ENCODE measurements around the gene BCAP31. TPM values are rescaled to one million over a fixed set of nuclear protein-coding genes. Genes with fewer than 3 reads are reported as not detected.
"Not testable (repeated sequence)": the region's sequence is repeated elsewhere in the genome, so short reads cannot be mapped to it uniquely, and the experiment has no call there.

Gene BCAP31
- total RNA-seq, 2 donors from 2014 or later = 156 to 159 TPM

DNA sequence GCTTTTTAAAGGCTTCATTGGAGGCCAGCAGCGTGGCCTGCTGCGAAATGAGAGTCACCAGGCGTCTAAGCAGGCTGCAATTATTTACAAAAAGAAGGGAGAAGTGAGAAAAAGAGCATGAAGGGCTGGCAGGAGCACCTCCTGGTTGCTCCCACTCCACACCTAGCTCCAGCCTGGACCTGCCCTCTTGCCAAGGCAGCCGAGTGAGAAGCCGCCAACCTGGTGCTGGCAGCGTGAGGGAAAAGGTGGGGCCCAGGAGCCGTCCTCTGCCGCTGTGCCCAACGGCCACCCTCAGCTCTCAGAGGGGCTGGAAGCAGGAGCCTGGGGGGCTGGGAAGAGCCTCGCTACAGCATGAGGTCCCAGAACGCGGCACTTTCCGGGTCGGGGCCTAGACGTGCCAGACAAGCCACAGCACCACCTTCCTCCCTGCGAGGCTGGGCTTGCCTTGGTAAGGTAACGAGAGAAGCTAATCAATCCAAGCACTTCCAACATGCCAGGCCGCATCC, 20.1 kb downstream of the BCAP31 start:
- Mint-ChIP-seq H3K4me1 (ENCODE audit: low read depth in 2 of 2) (peaks cover 0 to 4% of the 10 kb centered on the region in 2 donors), H3K36me3 (no peaks in the 10 kb centered on the region), H3K27me3 (no peaks in the 10 kb centered on the region), H3K27ac (no peak overlapping the region), H3K9me3 (no peaks in the 10 kb centered on the region), H3K4me3 (no peak overlapping the region)
- DNase-seq (ENCODE audit: low spot score) (no peak), ATAC-seq (no peak)

DNA sequence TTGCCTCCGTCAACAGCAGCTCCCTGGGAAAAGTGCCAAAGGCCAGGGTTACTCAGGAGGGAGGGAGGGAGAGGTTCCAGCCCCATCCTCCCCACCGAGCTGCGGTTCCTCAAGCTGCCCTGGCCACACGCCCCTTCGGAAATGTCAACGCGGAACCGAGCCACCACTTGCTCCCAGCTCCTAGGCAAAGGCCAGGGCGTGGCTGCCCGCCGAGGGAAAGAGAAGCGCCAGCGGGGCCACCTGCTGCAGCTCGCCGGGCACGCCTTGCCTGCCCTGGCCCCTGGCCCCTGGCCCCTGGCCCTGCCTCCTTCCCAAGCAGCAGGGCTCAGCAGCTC, 21.2 kb downstream of the BCAP31 start:
- Mint-ChIP-seq H3K36me3 (no peaks in the 10 kb centered on the region), H3K9me3 (no peaks in the 10 kb centered on the region), H3K4me3 (no peak overlapping the region)

DNA sequence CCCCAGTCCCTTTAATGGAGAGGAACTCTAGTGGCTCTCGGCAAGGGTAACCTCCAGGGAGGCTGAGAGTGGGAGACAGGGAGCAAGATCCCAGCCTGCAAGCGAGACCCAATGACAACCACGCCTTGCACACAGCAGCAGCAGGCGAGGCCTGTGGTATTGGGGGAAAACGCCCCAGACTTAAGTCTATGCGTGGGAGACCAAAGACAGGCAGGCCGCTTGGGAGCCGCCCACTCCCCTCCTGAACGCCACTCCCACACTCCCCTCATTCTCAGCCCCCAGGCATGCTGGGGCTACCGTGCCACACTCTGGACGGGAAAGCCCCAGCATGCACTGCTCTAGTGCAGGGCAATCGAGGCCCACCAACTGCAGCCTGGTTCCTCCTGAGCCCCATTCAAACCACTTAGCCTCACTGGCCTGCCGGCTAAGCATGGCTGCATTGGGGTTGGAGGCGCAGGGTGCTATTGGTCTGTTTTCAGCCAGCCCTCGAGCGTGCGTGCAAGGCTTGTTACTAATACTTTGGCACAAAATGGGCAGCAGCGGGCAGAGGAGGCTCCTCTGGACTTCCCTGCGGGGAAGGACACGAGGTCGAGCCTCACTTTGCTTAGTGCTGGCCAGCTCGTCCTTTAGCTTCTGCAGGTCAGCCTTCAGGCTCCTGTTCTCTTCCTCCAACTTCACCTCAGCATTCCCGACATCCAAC, 21.7 kb downstream of the BCAP31 start:
- Mint-ChIP-seq H3K4me1 (ENCODE audit: low read depth in 2 of 2) (peaks cover 0 to 4% of the 10 kb centered on the region in 2 donors), H3K27ac (no peak overlapping the region), H3K9me3 (no peaks in the 10 kb centered on the region), H3K27me3 (no peaks in the 10 kb centered on the region), H3K4me3 (no peak overlapping the region), H3K36me3 (no peaks in the 10 kb centered on the region)
- ATAC-seq (no peak), DNase-seq (ENCODE audit: low spot score) (no peak)

More for the DNA sequence above, 21.2 kb downstream of the BCAP31 start:
- Mint-ChIP-seq H3K4me1 (ENCODE audit: low read depth in 2 of 2) (peaks cover 0 to 4% of the 10 kb centered on the region in 2 donors), H3K27ac (no peak overlapping the region), H3K27me3 (no peaks in the 10 kb centered on the region)
- ATAC-seq = no peak
- no peak for DNase-seq (ENCODE audit: low spot score)

DNA sequence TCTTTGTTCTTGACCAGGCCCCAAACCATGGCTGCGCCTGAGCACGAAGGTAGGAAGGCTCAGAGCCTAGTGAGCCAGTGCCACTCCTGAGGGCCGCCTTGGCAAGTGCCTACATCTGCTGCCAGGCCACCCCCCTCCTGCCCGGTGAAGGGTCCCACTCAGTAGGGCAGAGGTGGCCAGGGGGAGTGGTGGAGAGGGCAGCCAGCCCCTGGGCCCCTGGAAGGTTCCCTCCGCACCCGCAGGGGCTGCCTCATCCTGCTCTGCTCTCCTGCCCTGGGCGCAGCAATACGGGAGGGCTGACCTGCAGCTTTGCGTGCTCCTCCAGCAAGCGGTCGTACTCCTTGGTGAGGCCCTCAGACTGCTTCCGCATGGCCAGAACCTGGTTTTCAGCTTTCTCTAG, 22.5 kb downstream of the BCAP31 start:
- Mint-ChIP-seq H3K36me3 (no peaks in the 10 kb centered on the region), H3K27ac (no peak overlapping the region), H3K4me3 (no peak overlapping the region), H3K9me3 (no peaks in the 10 kb centered on the region), H3K4me1 (ENCODE audit: low read depth in 2 of 2) (peaks cover 0 to 3% of the 10 kb centered on the region in 2 donors), H3K27me3 (no peaks in the 10 kb centered on the region)
- no peak for ATAC-seq
- no peak for DNase-seq (ENCODE audit: low spot score)

DNA sequence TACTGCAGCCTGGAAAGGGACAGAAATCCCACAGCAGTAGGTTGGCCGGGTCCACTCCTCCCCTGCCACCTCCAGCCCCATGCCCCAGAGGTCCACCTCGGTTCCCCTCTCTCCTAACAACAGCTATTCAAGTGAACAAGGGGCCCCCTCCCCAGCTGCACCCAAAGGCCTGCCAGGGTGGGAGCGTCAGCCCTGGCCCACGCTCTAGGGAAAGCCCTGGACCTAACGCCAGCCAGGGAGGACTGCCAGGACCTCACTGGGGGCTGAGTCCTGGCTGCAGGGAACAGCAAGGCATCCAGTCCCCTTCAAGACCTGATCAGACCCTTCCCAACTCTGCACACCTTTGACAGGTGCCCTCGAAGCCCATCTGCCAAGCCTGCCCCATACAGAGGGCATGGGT, 23.2 kb downstream of the BCAP31 start:
- Mint-ChIP-seq H3K27ac (no peak overlapping the region), H3K27me3 (no peaks in the 10 kb centered on the region), H3K4me3 (no peak overlapping the region), H3K9me3 (no peaks in the 10 kb centered on the region), H3K36me3 (no peaks in the 10 kb centered on the region), H3K4me1 (ENCODE audit: low read depth in 2 of 2) (no peaks in the 10 kb centered on the region)
- ATAC-seq (no peak), DNase-seq (ENCODE audit: low spot score) (no peak)

DNA sequence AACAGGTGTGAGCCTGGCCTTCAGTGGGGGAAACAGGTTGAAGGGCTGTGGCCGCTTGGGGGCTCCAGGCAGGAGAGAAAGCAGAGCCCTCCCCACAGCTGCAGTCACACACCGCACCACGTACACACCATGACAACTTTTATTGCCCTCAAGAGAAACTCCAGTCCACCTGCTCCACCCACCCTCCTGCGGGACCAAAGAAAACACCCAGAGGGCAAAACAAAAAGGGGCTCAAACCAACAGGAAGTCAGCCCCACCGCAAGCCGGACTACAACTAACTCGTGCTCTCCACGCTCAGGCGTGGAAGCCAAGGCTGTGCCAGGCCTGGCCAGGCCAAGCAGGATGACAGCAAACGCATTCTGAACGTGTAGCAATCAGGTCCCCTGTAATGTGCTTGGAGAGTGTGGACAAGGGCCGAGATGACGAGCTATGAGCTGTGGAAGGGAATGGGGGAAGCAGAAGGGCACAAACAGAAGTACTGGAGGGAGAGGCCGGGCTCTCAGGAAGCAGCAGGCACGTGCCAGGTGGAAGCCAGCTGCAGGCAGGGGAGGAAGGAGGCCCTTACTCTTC, 23.7 kb downstream of the BCAP31 start:
- H3K27ac Mint-ChIP-seq = no peak overlapping the region
- H3K4me1 Mint-ChIP-seq (ENCODE audit: low read depth in 2 of 2) = no peaks in the 10 kb centered on the region
- no peaks in the 10 kb centered on the region for H3K9me3 Mint-ChIP-seq
- H3K27me3 Mint-ChIP-seq = no peaks in the 10 kb centered on the region
- no peak overlapping the region for H3K4me3 Mint-ChIP-seq
- no peak for DNase-seq (ENCODE audit: low spot score)
- no peaks in the 10 kb centered on the region for H3K36me3 Mint-ChIP-seq
- ATAC-seq = no peak

DNA sequence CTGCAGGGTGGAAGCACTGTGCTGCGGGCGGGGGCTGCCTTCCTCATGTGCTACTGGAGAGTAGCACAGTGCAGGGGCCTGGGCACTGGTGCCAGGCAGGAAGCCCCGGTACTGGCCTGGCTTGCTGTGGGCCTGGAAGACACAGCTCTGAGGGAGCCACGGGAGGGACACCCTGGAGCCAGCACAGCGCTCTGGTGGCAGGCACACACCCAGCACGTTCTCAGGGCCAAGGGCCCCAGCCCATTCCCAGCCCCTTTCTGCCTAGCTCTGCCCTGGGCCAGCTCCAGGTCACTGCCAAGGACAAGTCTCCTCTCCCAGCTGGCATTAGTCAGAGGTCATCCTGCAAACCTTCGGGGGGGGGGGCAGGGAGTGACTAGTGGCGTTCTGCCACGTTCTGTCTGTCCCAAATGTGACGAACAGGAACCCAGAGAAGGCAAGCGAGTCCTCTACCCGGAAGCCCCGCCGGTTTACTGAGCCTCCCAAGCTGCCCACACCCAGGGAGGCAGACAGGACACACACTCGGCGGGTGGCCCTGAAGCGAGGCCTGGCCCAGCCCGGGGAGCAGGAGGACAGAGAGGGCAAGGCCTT, 24.3 kb downstream of the BCAP31 start:
- H3K36me3 Mint-ChIP-seq; H3K9me3 Mint-ChIP-seq; H3K27ac Mint-ChIP-seq; DNase-seq (ENCODE audit: low spot score); H3K27me3 Mint-ChIP-seq; H3K4me3 Mint-ChIP-seq; H3K4me1 Mint-ChIP-seq (ENCODE audit: low read depth in 2 of 2); ATAC-seq: not testable (repeated sequence)

DNA sequence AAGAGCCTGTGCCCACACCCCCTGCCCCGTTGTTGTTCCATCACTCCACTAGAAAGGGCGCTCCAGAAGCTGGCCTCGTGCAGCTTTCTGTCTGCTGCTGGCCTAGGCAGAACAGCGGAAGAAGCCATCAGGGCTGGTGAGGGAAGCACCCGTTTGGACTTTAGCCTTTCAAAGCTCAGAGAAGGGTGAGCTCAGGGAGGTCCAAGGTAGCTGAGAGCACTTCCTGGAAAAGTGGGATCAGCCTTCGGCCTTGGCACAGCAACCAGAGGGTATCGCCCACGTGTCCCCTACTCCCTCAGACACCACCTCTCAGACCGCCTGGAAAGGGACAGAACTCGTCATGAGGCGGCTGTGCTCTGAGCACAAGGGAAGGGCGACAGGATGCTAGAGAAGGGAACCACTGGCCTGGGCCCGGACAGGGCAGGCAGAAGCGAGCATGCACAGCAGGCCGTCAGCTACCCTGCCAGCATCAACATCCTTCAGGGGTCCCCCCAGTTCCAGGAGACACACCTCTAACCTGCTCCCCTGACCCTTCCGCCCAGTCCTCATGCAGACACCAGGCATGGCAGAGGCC, 24.9 kb downstream of the BCAP31 start:
- not testable (repeated sequence) for ATAC-seq; H3K4me1 Mint-ChIP-seq (ENCODE audit: low read depth in 2 of 2); DNase-seq (ENCODE audit: low spot score); H3K27ac Mint-ChIP-seq; H3K36me3 Mint-ChIP-seq; H3K27me3 Mint-ChIP-seq; H3K9me3 Mint-ChIP-seq; H3K4me3 Mint-ChIP-seq

DNA sequence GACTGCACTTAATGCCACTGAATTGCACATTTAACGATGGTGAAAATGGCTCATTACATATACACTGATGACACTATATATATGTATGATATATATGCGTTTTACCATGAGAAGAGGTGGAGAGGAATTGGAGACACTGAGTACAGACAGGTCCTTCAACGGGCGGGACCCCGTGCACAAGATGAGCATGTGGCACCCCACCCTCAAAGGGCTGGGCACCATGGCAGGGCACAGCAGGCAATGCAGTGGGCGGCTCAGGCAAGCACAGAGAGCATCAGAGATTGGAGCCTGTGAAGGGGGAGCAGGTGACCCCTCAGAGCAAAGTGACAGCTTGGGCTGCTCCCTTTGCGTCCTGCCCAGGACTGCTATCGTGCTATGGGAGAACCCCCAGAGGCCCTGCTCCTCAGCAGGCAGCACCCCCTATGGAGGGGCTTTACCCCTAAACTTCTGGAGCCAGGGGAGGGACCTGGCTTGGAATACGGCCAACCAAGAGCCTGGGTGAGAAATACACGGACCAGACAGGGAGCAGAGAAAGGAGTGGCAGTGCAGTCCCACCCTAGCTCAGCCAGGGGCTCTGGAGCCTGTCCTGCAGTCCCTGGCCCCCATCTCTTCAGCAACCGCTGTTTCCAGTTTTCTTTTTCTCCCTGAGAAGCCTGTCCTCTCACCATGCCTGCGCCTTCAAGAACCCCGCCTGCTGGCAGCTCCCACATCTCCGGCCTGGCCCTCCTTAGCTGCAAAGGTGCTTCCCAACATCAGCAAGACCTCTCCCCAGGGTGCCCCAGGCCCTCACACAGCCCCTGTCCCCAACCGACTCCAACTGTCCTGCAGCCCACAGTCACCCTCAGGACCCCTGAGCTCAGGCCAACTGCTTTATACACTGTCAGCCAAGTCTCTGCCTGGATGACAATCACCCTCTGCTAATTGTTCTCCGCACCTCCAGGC, 26.0 kb downstream of the BCAP31 start:
- Mint-ChIP-seq H3K36me3 (no peaks in the 10 kb centered on the region), H3K4me3 (no peak overlapping the region), H3K27ac (no peak overlapping the region), H3K4me1 (ENCODE audit: low read depth in 2 of 2) (no peaks in the 10 kb centered on the region), H3K27me3 (no peaks in the 10 kb centered on the region), H3K9me3 (no peaks in the 10 kb centered on the region)
- no peak for DNase-seq (ENCODE audit: low spot score)
- ATAC-seq = no peak

DNA sequence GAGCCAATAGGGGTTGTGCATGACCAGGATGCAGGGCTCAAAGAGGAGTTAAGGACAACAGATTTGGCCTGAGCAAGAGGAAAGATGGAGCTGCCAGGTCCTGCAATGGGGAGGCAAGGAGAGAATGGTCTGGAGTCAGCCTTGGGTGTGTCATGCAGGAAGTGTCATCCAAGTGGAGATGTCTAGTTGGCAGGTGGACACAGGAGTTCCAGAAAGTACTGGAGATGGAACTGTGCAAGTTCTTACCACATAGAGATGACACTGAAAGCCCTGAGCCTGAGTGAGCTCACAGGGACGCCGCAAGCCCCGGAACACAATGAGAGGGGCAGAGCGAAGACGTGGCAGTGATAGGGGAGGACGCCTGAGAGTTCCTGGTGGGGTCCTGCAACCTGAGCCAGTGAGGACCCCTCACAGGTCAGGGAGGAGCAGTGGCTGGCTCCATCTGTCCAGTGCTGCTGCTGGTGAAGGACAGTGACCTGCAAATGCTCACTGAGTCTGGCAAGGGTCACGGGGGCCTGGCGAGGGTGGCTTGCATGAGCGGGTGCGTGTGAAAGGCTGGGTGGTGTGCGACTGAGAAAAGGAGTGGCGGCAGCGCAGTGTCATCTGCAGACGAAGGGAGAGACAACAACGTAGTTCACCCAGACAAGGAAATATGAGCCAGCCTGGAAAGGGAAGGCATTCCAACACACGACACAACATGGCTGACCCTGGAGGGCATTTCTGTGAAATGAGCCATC, 27.0 kb downstream of the BCAP31 start:
- DNase-seq (ENCODE audit: low spot score); H3K4me3 Mint-ChIP-seq; ATAC-seq; H3K9me3 Mint-ChIP-seq; H3K36me3 Mint-ChIP-seq; H3K27ac Mint-ChIP-seq; H3K4me1 Mint-ChIP-seq (ENCODE audit: low read depth in 2 of 2); H3K27me3 Mint-ChIP-seq: not testable (repeated sequence)

DNA sequence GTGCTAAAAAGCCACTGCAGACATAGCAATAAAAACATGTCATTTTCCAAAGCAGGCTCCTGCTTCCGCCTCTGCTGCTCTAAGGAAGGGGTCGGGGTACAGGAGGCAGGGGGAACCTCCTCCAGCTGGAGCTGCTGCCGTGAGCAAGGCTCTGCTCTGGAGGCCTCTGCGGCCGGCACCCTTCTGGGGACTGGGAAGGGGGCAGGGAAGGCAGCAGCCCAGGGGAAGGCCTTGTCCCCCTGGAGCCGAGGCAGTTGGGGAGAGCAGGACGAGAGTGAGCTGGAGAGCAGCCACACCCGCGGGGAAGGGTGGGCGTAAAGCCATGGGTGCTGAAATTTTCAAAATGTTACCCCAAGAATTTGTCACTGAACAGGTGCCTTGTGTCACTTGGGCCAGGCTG, 27.6 kb downstream of the BCAP31 start:
- H3K27me3 Mint-ChIP-seq; H3K27ac Mint-ChIP-seq; DNase-seq (ENCODE audit: low spot score); H3K9me3 Mint-ChIP-seq; H3K36me3 Mint-ChIP-seq; H3K4me1 Mint-ChIP-seq (ENCODE audit: low read depth in 2 of 2); ATAC-seq; H3K4me3 Mint-ChIP-seq: not testable (repeated sequence)

DNA sequence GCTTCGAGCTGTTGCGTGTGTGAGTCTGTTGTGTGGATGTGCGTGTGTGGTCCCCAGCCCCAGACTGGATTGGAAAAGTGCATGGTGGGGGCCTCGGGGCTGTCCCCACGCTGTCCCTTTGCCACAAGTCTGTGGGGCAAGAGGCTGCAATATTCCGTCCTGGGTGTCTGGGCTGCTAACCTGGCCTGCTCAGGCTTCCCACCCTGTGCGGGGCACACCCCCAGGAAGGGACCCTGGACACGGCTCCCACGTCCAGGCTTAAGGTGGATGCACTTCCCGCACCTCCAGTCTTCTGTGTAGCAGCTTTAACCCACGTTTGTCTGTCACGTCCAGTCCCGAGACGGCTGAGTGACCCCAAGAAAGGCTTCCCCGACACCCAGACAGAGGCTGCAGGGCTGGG, 28.1 kb downstream of the BCAP31 start:
- no peaks in the 10 kb centered on the region for H3K36me3 Mint-ChIP-seq
- H3K27ac Mint-ChIP-seq = no peak overlapping the region
- no peaks in the 10 kb centered on the region for H3K4me1 Mint-ChIP-seq (ENCODE audit: low read depth in 2 of 2)
- H3K4me3 Mint-ChIP-seq = no peak overlapping the region
- H3K27me3 Mint-ChIP-seq = no peaks in the 10 kb centered on the region
- no peaks in the 10 kb centered on the region for H3K9me3 Mint-ChIP-seq
- DNase-seq (ENCODE audit: low spot score) (no peak), ATAC-seq (no peak)

DNA sequence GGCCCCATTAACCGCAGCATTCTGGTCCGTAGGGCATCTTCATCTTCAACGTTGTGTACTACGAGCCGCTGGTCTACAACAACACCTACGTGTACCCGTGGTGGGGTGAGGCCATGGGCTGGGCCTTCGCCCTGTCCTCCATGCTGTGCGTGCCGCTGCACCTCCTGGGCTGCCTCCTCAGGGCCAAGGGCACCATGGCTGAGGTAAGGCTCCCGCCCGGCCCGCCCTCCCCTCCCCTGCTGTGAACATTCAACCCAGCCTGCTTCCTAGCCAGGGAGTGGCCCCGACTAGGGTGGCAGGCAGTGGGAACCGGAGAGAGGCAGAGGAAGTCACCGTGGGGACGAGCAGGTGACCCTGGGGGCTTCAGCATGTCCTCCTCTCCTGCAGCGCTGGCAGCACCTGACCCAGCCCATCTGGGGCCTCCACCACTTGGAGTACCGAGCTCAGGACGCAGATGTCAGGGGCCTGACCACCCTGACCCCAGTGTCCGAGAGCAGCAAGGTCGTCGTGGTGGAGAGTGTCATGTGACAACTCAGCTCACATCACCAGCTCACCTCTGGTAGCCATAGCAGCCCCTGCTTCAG, 29.4 kb downstream of the BCAP31 start:
- Mint-ChIP-seq H3K9me3 (no peaks in the 10 kb centered on the region), H3K36me3 (no peaks in the 10 kb centered on the region), H3K27ac (no peak overlapping the region), H3K27me3 (no peaks in the 10 kb centered on the region), H3K4me1 (ENCODE audit: low read depth in 2 of 2) (no peaks in the 10 kb centered on the region), H3K4me3 (no peak overlapping the region)
- DNase-seq (ENCODE audit: low spot score) (no peak), ATAC-seq (no peak)

Measured in natural killer cell treated with Interleukin-12 subunit alpha and Interleukin-12 subunit beta and Interleukin-15 and Interleukin-18, amount 100 ng/mL, for 72 hours (primary cell).